C4-2B (cell line): Measurements from ENCODE around the gene NKX1-1.

Source experiments
- CTCF ChIP-seq: fragments of 450-650 bp; conservative IDR thresholded peaks from 2 replicates; pipeline ENCODE4 v1.5.1; 2017; ENCODE audit warnings: mild to moderate bottlenecking
- ZFX ChIP-seq: fragments of 450-650 bp; IDR thresholded peaks from 2 replicates; pipeline ENCODE4 v1.6.1; 2017

- TF ChIP-seq CTCF (no peak; the same call in 1 of the 2 replicates), ZFX (no peak)
Observed at GRCh38 chr4:1411436-1412375, 5.5 kb upstream of the NKX1-1 start.
